Measurements from ENCODE around the gene RWDD1. TPM values are rescaled to one million over a fixed set of nuclear protein-coding genes. Genes with fewer than 3 reads are reported as not detected.

Gene RWDD1
- total RNA-seq, 2 experiments from 2014 or later: 44.3 to 46.0 TPM

Other genes starting within 250 kb of the RWDD1 start
- gene DSE, start 200.6 kb upstream of the RWDD1 start, total RNA-seq: 1 to 10 TPM; 5.3 to 5.4 TPM
- 10 to 100 TPM; 10.9 to 11.3 TPM for gene CALHM6, start 110.1 kb upstream of the RWDD1 start, total RNA-seq
- not detected for gene CALHM5, start 59.9 kb upstream of the RWDD1 start, total RNA-seq
- not detected for gene TRAPPC3L, start 25.8 kb upstream of the RWDD1 start, total RNA-seq
- not detected for gene CALHM4, start 17.8 kb upstream of the RWDD1 start, total RNA-seq
- under 1 TPM in 1 of 2 experiments, not detected in 1; 0.11 TPM for gene RSPH4A, start 45.0 kb downstream of the RWDD1 start, total RNA-seq
- 10 to 100 TPM; 25.9 to 28.4 TPM for gene ZUP1, start 97.3 kb downstream of the RWDD1 start, total RNA-seq
- 10 to 100 TPM; 10.3 to 10.9 TPM for gene KPNA5, start 109.7 kb downstream of the RWDD1 start, total RNA-seq
- not detected for gene FAM162B, start 194.2 kb downstream of the RWDD1 start, total RNA-seq

Data from activated CD8-positive, alpha-beta T cell treated with anti-CD3 and anti-CD28 coated beads for 36 hours (primary cell).